H1 (cell line): Measurements from ENCODE around the gene OGFOD2. TPM values are rescaled to one million over a fixed set of nuclear protein-coding genes. Genes with fewer than 3 reads are reported as not detected.

Experiments
- BACH1 ChIP-seq: IDR thresholded peaks from 2 replicates; pipeline ENCODE4 v1.6.1; 2012; ENCODE audit warnings: low read length, improper control_type of control experiment
- BCL11A ChIP-seq, 2 experiments: IDR thresholded peaks; one replicate each; pipeline ENCODE4 v1.6.1; 2011; ENCODE audit warnings: low read depth in 2 of 2, low read length in 2 of 2, mild to moderate bottlenecking in 2 of 2
- CBX5 ChIP-seq: fragments of 300-800, 300-1000 bp; sonication (generic); IDR thresholded peaks from 2 replicates; pipeline ENCODE4 v1.7.1; 2016; ENCODE audit warnings: antibody characterized with exemption, low read length, low read depth
- CBX8 ChIP-seq: fragments of 300-800, 300-1000 bp; sonication (generic); IDR thresholded peaks from 2 replicates; pipeline ENCODE4 v1.7.1; 2016; ENCODE audit warnings: low read depth, low read length, borderline replicate concordance
- CHD1 ChIP-seq: IDR thresholded peaks from 2 replicates; pipeline ENCODE4 v1.6.1; 2012; ENCODE audit warnings: low read depth, low read length, improper control_type of control experiment
- CHD7 ChIP-seq: fragments of 300-600 bp; sonication (generic); IDR thresholded peaks from 2 replicates; pipeline ENCODE4 v1.7.1; 2012; ENCODE audit warnings: low read length, moderate library complexity, mild to moderate bottlenecking, inconsistent platforms; ENCODE audit not compliant: insufficient replicate concordance
- JUN ChIP-seq: IDR thresholded peaks from 2 replicates; pipeline ENCODE4 v1.6.1; 2011; ENCODE audit warnings: low read depth, mild to moderate bottlenecking, improper control_type of control experiment, low read length
- POLR2AphosphoS5 ChIP-seq: IDR thresholded peaks from 2 replicates; pipeline ENCODE4 v1.6.1; 2011; ENCODE audit warnings: low read depth, low read length
- SRF ChIP-seq: IDR thresholded peaks from 2 replicates; pipeline ENCODE4 v1.6.1; 2011; ENCODE audit warnings: mild to moderate bottlenecking, low read depth, low read length, moderate library complexity
- polyA plus RNA-seq, 7 experiments: library from polyadenylated mRNA; depleted of rRNA in 3 of 7; stranded (reverse) in 5 of 7; unstranded in 2 of 7; fragments of >200 nt in 5 of 7; fragments of 200-250 nt in 2 of 7; gene quantifications; 1 replicate in 5 of 7; 2 replicates in 1 of 7; 4 replicates in 1 of 7; pipeline versions ENCODE4 v1.2.1 to v1.2.3, GENCODE V29; 2011 to 2013; ENCODE audit warnings: missing spikeins in 2 of 7, mixed read lengths in 2 of 7
- total RNA-seq: library from RNA; stranded (reverse); fragmentation: NEBNext Ultra II Directional; extraction: Animal tissue kit (Norgen Biotek cat#: 25700); gene quantifications from 2 replicates; pipeline ENCODE4 v1.2.1, GENCODE V29; 2021
- TF ChIP-seq, protein P1 (sequence below): IDR thresholded peaks from 2 replicates; pipeline ENCODE4 v1.6.1; 2011; ENCODE audit warnings: low read depth, mild to moderate bottlenecking, low read length; ENCODE audit not compliant: insufficient read depth

The OGFOD2 gene
- total and polyA plus RNA-seq, 2 of the 8 experiments (the other 6 are each of a cell fraction or from before 2014, with no cell fraction given): 17.3 to 20.3 TPM

DNA sequence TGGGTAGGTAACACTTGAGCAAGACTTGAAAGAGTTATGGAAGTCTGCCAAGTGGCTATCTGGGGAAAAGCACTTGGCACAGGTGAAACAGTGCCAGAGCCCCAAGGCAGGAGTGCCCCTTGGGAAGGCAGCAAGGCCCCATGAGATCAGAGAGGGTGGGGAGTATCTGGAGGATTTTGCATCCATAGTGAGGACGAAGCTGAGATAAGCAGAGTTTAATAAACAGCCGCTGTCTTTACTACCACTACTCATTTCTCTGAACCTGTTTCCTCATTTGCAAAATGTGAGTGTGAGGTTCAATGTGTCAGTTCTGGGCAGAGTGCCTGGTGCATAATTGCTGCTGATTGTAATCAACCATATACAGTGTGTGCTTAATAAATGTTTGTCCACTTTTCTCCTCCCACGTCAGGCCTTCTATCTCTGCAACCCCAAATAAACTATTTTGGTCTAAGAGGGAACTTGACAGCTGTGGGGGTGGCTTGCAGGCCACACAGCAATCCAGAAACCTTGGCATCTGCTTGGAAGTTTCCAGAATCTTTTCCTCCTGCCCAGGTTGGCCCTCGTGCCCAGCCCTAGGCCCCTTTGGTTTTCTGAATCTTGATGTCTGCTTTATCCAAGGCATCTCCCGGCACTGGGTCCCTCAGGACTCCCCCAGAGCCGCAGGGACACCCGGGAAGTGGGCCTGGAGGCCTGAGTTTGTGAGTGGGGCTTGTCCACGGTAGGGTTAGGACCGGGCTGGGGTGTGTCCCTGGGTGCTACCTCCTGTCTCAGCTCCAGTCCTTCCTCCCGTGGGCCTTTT, 13.3 kb upstream of the OGFOD2 start (continued):
- TF ChIP-seq CHD7 (no peak), POLR2AphosphoS5 (no peak), CBX8 (no peak), CHD1 (no peak), JUN (no peak), BACH1 (no peak), CBX5 (no peak), SRF (no peak), BCL11A (IDR thresholded peaks at IDR 0.05; ENCODE audit: low read depth in 2 of 2, low read length in 2 of 2) (no peak)
- TF ChIP-seq, protein P1, sequence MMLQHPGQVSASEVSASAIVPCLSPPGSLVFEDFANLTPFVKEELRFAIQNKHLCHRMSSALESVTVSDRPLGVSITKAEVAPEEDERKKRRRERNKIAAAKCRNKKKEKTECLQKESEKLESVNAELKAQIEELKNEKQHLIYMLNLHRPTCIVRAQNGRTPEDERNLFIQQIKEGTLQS: no peak
